HG03039 (cell line): ENCODE data around the gene COG7.
"Not testable (repeated sequence)": the region's sequence is repeated elsewhere in the genome, so short reads cannot be mapped to it uniquely, and the experiment has no call there.

ENCODE experiments used
- ATAC-seq: cut with Tn5 transposase; IDR thresholded peaks from one replicate; pipeline ENCODE4 v1.9.1; 2021; ENCODE audit warnings: mild to moderate bottlenecking, moderate library complexity; ENCODE audit not compliant: unreplicated experiment

The COG7 gene

GRCh38 chr16:23388786-23389185 is 64.2 kb downstream of the COG7 start:
- no peak for ATAC-seq

GRCh38 chr16:23387666-23388065 is 65.3 kb downstream of the COG7 start:
- ATAC-seq, result no peak

GRCh38 chr16:23385441-23385840 is 67.5 kb downstream of the COG7 start:
- no peak for ATAC-seq

DNA sequence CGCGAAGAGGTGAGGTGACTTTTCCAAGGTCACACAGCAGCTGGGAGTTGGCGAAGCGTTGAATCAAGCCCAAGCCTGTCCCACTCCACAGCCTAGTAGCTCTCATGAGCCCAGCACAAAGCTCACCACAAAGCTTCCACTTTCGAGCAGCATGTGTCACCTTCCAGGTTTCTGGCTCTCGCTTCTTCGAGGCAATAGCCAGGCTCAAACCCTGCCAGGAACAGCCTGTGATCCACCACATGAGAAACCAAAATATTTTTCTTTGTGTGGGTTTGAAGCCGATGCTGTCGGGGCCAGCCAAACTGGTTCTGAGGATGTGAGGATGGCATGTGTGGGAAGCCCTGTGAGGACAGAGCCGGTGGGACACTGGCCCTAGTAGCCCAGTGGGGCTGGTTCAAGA is 68.1 kb downstream of the COG7 start:
- no peak for ATAC-seq

- no peak for ATAC-seq
Observed at GRCh38 chr16:23383881-23384280, 69.1 kb downstream of the COG7 start.

DNA sequence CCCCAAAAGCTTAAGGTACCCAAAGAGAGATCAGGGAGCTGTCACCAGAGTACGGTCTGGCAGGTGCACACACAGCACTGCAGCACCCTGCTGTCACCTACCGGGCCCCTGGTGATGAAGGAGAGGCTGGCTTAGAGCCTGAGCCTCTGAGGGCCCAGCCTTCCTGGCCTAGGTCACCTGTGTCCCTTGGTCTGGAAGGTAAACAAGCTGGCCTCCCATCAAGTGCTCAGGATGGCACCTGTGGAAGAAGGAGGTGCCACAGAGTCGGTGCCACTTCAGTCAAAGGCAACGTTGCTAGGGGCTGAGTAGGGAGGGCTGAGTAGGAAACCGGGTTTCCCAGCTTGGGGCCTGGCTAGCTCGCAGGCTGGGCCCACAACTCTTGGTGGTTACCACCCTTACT is 70.7 kb downstream of the COG7 start:
- no peak for ATAC-seq

- not testable (repeated sequence) for ATAC-seq
Observed at GRCh38 chr16:23381702-23382101, 71.3 kb downstream of the COG7 start.

GRCh38 chr16:23380501-23380951 is 72.5 kb downstream of the COG7 start:
- no peak for ATAC-seq

DNA sequence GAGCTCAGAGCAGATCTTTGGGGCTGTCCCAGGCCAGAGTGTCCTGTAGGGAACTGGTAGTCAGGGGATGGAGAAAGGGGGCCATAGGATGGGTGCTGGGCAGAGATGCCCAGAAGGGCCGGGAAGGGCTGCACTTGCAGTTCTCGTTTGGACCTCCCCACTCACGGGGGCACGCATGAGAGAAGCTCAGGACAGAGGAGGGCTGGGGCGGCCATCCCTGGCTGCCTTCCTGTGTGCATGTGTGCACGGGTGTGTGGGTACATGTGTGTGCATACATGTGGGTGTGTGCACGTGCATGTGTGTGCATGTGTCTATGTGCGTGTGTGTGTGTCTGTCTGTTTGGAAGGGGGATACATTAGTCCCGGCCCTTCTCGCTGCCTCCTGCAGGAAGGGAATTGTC is 73.3 kb downstream of the COG7 start:
- ATAC-seq, result no peak

DNA sequence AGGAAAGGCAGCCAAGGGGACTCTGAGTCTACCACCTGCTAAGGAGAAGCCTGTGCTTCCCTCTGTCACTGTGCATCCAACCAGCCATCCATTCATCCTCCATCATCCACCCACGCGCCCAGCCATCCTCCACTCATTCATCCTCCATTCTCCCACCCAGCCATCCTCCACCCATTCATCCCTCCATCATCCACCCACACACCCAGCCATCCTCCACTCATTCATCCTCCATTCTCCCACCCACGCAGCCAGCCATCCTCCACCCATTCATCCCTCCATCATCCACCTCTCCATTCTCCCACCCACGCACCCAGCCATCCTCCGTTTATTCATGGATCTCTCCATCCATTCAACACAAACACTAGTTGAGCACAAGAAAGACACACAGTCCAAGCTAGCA is 74.1 kb downstream of the COG7 start:
- ATAC-seq, result no peak

DNA sequence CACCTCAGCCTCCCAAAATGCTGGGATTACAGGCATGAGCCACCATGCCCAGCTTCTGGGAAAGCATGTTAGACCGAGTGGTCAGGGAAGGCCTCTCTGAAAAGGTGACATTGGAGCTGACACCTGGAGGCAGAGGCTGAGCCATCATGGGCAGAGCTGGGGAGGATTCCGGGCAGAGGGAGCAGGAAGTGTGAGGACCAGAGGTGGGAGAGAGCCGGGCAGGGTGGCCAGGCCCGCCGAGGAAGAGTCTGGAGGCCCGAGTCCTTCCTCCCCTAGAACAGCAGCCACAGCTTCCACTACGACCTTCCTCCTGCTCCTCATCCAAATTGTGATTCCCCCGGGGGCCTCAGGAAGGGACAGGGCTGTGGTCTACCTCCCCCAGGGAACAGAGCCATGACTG is 74.7 kb downstream of the COG7 start:
- no peak for ATAC-seq

- ATAC-seq, result no peak
Observed at GRCh38 chr16:23377071-23377931, 75.7 kb downstream of the COG7 start.

DNA sequence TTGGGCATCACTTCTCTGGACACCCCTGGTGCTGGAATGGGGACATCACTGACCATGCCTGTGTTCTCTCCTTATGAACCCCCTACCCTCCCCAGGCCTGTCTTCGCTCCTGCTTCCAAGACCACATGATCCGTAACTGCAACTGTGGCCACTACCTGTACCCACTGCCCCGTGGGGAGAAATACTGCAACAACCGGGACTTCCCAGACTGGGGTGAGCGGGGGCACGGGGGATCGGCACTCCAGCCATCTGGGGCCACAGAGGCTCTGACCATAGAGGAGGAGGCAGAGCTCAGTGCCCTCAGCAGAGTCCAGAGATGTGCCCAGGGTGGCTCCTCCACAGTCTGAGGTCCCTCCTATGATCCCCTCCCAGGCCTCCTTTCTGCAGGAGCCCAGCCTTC is 77.3 kb downstream of the COG7 start:
- ATAC-seq, result no peak

GRCh38 chr16:23374721-23375510 is 78.1 kb downstream of the COG7 start:
- no peak for ATAC-seq

DNA sequence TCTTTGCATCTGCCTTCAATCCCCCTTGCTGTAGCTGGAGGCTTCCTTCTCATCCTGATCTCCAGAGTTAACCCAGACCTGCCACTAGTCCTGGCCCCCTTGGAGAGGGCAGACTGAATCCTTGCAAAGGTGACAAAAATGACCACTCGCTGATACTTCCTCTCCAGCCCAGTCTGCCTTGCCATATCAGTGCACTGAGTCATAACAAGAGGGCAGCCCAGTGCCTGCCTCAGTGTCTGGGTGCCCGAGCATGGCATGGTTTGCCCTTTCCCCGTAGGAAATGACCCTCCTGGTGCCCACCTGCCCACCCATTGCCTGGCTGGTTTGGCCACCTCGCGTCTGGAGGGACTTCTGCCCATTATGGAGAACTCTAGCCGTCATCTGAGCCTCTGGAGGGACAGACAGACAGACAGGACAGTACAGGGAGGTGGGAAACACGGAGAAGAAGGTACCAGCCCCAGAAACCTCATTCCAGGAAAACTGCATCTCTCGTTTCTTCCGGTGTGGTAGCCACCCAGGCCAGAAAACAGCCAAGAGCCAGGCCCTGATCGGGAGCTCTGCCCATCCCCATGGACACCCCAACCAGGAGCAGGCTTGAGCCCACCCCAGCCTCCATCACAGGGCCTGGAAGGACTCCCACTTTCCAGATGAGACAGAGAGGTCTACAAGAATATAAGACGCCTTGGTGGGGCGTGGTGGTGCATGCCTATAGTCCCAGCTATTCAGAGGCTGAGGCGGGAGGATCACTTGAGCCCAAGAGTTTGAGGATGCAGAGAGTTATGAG is 79.4 kb downstream of the COG7 start:
- no peak for ATAC-seq

GRCh38 chr16:23371368-23371767 is 81.6 kb downstream of the COG7 start:
- ATAC-seq, result no peak

- no peak for ATAC-seq
Observed at GRCh38 chr16:23369416-23369815, 83.6 kb downstream of the COG7 start.

DNA sequence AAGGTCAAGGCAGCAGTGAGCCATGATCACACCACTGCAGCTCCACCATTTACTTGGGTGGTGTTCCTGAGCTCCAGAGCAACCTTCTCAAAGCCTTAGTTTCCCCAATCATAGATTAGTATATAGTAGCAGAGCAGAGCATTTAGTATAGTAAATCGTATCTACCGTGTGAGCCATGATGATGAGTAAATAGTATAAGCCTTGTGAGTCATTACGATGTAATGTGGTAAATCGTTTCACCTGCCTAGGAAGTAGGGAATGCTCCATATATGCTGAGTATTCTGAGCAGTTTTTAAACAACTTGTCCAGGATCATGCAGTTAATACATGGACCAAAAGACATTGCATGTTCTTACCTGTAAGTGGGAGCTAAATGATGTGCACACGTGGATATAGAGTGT is 84.5 kb downstream of the COG7 start:
- ATAC-seq, result no peak

GRCh38 chr16:23367988-23368387 is 85.0 kb downstream of the COG7 start:
- ATAC-seq, result no peak

DNA sequence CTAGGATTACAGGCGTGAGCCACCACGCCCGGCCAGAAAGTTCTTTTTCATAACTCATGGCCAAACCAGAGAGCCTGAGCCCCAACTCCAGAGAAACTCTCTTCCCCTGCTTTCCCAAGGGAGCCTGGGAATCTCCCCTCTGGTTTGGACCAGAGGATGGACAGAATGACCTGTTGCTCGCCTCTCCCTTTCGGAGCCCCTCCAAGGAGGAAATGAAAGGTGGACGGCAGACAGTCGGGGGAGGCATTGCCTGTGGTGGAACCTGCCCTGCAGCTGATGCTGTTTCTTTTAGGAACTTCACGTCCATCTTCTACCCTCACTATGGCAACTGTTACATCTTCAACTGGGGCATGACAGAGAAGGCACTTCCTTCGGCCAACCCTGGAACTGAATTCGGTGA is 85.4 kb downstream of the COG7 start:
- no peak for ATAC-seq

- ATAC-seq, result not testable (repeated sequence)
Observed at GRCh38 chr16:23366341-23366740, 86.6 kb downstream of the COG7 start.
